ENCODE measurements around the gene GNG7. TPM values are rescaled to one million over a fixed set of nuclear protein-coding genes. Genes with fewer than 3 reads are reported as not detected.

Gene GNG7
- total and polyA plus RNA-seq, 10 of the 15 experiments (the other 5 are each of a cell fraction or from before 2014, with no cell fraction given): 1.9 to 13.6 (median 6.5) TPM

DNA sequence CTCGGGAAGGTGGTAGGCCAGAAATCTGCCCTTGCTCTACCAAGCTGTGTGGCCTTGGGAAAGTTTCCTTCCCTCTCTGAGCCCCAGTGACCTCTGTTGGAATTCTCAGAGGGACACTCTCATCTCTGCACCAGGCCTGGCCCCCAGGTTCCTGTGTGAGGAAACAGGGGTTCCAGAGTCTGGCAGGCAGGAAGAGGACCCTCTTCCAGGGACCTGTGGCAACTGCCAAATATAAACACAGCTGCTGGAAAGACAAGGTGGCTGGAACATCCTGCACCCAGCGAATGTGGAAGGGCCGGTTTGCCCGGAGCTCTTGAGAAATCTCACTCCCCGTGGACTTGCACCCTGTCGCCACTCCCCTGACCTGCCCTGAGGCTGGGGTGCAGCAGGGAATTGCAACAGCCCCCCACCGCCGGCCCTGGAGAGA lies 173.8 kb downstream of the GNG7 start:
- ChIA-PET RAD21 (ENCODE audit: unreplicated experiment) (interaction anchor here (1.3 to 1.5 kb wide), 2 partner anchors 15 to 49 kb away, joined by 3 to 4 read pairs; no protein-coding TSS in a partner anchor), CTCF (interaction anchor here (0.6 kb wide), 1 partner anchor 119 kb away, joined by 3 read pairs; no protein-coding TSS in a partner anchor), POLR2A (interaction anchor here (1.1 kb wide), 1 partner anchor 33 kb away, joined by 3 read pairs; no protein-coding TSS in a partner anchor), SMC1A (ENCODE audit: uncharacterized antibody, unreplicated experiment) (no interaction called here)
- H3K9me3 ChIP-seq (replicated peaks; ENCODE audit: control insufficient read depth, insufficient read depth, low read length): no peaks in the 10 kb centered on the region
- no peak overlapping the region for H3K9ac ChIP-seq (ENCODE audit: control insufficient read depth, insufficient read depth, low read length)
- H3K4me2 ChIP-seq (ENCODE audit: control insufficient read depth, insufficient read depth): no peak overlapping the region
- BruUV-seq (replicated peaks): no TSS peak
- no peaks in the 10 kb centered on the region for H3K36me3 ChIP-seq (ENCODE audit: control insufficient read depth in 2 of 2, insufficient read depth in 2 of 2, low read length in 1 of 2)
- WGBS (ENCODE audit: insufficient coverage, insufficient replicate concordance, low lambda C conversion rate, missing lambda C conversion rate): 89% methylated on average over 8 of the region's 8 CpGs
- no peak for FAIRE-seq
- in situ Hi-C loops (cut with MboI) (no loop called here), intact Hi-C loops (cut with micrococcal nuclease; ENCODE audit: unreplicated experiment) (no loop called here)
- H4K20me1 ChIP-seq (ENCODE audit: control insufficient read depth, insufficient read depth): no peaks in the 10 kb centered on the region
- no peaks in the 10 kb centered on the region for H3K4me1 ChIP-seq (ENCODE audit: control insufficient read depth, insufficient read depth, low read length)
- no peak overlapping the region for H2AFZ ChIP-seq (ENCODE audit: control insufficient read depth, low read depth, low read length)
- no peak for DNase-seq (ENCODE audit: low read depth, low spot score)
- H3K27ac ChIP-seq (ENCODE audit: control insufficient read depth, insufficient read depth): no peak overlapping the region
- H3K79me2 ChIP-seq (ENCODE audit: control insufficient read depth, insufficient read depth, low read length): no peaks in the 10 kb centered on the region
- no peaks in the 10 kb centered on the region for H3K27me3 ChIP-seq (replicated peaks in 1 of 2; ENCODE audit: control insufficient read depth in 2 of 2, insufficient read depth in 2 of 2, low read length in 1 of 2)
- TF ChIP-seq, protein P1, sequence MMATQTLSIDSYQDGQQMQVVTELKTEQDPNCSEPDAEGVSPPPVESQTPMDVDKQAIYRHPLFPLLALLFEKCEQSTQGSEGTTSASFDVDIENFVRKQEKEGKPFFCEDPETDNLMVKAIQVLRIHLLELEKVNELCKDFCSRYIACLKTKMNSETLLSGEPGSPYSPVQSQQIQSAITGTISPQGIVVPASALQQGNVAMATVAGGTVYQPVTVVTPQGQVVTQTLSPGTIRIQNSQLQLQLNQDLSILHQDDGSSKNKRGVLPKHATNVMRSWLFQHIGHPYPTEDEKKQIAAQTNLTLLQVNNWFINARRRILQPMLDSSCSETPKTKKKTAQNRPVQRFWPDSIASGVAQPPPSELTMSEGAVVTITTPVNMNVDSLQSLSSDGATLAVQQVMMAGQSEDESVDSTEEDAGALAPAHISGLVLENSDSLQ (IDR thresholded peaks at IDR 0.05): no peak
- TF ChIP-seq SIX5 (IDR thresholded peaks at IDR 0.05; ENCODE audit: low read depth, low read length, severe bottlenecking) (no peak), BCL11A (IDR thresholded peaks at IDR 0.05; ENCODE audit: low read depth, low read length) (no peak), RUNX3 (IDR thresholded peaks at IDR 0.05; ENCODE audit: low read length) (no peak), TAF1 (IDR thresholded peaks at IDR 0.05; ENCODE audit: borderline replicate concordance, low read depth, low read length) (no peak), WRNIP1 (IDR thresholded peaks at IDR 0.05; ENCODE audit: borderline replicate concordance, low read depth, low read length) (no peak), POLR2A (IDR thresholded peaks at IDR 0.05; ENCODE audit: low read depth, low read length) (no peak), SMC3 (IDR thresholded peaks at IDR 0.05; ENCODE audit: borderline replicate concordance, low read length) (no peak)
- H3K4me3 ChIP-seq: no peak overlapping the region
- ATAC-seq: no peak

Measured in GM12878 (cell line).